Measurements from ENCODE around the gene E2F6.

DNA sequence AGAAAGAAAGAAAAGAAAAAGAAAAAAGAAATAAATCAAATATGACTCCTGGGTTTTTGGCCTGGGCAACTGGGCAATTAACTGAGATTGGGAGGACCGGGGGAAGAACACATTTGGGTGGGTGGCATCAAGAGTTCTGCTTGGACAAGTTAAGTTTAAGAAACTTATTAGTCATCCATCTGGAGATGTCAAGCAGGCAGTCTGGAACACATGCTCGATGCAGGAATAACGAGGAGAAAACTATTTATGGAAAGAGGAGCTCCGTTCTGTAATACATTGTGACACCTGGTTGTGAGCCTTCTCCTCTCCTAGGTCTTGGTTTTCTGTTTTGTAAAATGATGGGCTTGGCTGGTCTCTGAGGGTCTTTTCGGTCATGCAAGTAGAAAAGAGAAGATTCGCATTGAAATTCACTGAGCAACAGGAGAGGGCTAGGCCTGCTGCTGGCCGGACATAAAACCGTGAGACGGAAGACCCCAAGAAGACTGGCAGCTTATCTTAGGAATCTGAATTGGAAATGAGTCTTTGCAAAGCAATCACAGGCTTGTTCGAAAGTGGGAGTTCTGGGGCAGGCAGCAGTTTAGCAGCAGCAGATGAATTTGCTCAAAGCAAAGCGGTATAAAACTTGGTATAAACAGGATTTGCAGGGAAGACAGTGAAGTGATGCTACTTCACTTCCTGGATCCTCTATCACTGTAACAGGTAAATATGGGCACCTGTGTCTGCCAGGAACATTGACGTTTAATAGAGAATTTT lies 51.4 kb downstream of the E2F6 start:
- TF ChIP-seq, protein P1, sequence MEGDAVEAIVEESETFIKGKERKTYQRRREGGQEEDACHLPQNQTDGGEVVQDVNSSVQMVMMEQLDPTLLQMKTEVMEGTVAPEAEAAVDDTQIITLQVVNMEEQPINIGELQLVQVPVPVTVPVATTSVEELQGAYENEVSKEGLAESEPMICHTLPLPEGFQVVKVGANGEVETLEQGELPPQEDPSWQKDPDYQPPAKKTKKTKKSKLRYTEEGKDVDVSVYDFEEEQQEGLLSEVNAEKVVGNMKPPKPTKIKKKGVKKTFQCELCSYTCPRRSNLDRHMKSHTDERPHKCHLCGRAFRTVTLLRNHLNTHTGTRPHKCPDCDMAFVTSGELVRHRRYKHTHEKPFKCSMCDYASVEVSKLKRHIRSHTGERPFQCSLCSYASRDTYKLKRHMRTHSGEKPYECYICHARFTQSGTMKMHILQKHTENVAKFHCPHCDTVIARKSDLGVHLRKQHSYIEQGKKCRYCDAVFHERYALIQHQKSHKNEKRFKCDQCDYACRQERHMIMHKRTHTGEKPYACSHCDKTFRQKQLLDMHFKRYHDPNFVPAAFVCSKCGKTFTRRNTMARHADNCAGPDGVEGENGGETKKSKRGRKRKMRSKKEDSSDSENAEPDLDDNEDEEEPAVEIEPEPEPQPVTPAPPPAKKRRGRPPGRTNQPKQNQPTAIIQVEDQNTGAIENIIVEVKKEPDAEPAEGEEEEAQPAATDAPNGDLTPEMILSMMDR (IDR thresholded peaks at IDR 0.05): no peak
- TF ChIP-seq POLR2A (IDR thresholded peaks at IDR 0.05): no peak
